NCI-H345 treated with DMSO at 0.1 percent for 48 hours (cell line): Measurements from ENCODE around the gene TUBB4B.

Experiments used
- DNase-seq: peaks from one replicate; lab custom pipeline; 2025; ENCODE audit not compliant: unreplicated experiment; lab: John Stamatoyannopoulos, UW

The TUBB4B gene

DNA sequence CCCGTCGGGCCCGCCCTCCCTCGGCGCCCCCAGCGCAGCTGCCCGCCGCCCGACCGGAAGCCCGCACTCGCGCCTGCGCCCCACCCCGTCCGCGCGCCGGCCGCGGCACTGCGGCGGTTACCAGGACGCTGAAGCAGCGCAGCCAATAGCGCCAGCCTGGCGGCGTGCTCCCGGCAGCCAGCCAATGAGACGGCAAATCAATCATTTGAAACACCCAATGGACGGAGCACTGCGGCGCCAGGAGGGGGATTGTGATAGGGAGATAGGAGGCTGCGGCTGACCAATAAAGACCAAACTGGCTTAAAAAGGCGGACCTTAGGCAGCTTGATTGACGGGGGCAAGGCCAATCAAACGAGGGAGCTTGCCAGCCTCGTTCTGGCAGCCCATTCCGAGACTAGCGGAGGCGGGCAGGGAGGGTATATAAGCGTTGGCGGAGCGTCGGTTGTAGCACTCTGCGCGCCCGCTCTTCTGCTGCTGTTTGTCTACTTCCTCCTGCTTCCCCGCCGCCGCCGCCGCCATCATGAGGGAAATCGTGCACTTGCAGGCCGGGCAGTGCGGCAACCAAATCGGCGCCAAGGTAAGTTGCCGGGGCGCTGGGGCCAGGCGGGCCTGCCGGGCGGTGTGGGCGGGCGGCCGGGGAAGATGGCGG, at the start of gene TUBB4B:
Gene TUBB4B (plus strand): TSS at position 447 of the 649 bp plus-strand sequence. CDS start 74 bp downstream, at position 521.
- DNase-seq = peak; percentile 99

DNA sequence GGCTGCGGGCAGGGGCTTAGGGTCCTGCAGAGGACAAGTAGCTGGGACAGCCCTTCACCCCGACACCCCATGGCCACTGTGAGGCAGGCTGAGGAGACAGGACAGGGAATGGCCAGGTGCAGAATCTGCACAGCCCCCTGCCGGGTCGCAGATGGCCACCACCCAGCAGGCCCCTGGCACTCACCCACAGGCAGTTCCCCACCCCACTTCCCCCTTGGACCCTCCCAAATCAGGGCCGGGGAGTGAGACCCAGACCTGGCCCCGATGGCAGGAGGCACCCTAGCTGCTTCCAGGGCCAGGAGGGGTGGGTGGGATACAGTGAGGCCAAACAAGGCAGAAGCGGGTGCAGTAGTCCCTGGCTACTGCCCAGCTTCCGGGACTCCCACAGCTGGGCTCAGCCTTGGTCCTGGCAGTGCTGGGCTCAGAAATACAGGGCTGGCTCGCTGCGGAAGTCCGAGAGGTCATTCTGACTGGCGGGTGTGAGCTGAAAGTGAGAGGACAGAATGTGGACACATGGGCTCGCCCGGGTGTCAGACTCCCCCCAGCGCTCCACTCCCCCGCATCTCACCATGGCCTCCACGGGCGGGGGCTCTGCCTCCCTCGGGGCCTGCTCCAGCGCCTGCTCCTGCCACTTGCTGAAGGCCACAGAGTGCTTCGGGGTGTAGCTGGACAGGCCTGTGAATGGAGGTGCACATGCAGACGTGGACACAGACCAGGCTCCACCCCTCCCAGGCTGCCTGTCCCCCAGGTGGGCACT, 49.2 kb upstream of the TUBB4B start:
- DNase-seq = no peak

- no peak for DNase-seq
Observed at GRCh38 chr9:137192448-137192780, 48.7 kb upstream of the TUBB4B start.

DNA sequence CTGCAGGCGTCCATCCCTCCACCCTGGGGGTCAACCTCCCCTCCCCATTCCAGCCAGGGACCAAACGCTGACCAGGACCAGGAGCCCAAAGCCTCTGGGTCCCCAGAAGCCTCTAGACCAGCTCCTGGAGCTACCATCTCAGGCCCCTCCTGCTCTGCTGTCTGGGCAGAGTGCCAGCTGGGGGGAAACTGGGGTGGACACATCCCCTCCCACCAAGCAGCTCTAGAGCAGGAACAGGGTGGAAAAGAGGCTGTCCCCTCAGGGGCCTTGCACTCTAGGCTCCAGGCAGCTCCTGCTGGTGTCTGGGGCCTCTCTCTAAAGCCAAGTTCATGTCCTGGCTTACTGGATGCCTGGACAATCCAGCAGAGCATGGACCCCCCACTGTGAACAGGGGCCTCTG, 48.2 kb upstream of the TUBB4B start:
- no peak for DNase-seq

- DNase-seq = no peak
Observed at GRCh38 chr9:137193771-137194170, 47.3 kb upstream of the TUBB4B start.

- no peak for DNase-seq
Observed at GRCh38 chr9:137194388-137194787, 46.7 kb upstream of the TUBB4B start.

DNA sequence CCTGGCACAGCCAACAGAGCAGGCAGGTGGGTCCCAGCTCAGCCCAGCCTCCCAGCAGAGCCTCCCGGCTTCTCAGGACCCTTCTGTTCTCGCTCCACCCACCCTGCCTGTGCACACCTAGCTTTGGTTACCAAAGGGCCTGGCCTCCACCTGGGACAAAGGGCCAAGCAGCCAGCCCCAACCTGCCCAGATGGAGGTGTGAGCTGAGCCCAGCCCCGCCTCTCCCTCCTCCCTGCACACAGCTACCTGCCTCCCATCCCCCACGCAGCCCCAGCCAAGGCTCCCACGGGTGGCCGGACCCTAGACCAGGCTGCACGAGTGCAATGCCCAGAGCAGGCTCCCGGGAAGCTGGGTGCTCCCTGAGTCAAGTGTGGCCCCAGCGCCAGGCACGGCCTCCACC, 46.2 kb upstream of the TUBB4B start:
- DNase-seq = peak; percentile 39

DNA sequence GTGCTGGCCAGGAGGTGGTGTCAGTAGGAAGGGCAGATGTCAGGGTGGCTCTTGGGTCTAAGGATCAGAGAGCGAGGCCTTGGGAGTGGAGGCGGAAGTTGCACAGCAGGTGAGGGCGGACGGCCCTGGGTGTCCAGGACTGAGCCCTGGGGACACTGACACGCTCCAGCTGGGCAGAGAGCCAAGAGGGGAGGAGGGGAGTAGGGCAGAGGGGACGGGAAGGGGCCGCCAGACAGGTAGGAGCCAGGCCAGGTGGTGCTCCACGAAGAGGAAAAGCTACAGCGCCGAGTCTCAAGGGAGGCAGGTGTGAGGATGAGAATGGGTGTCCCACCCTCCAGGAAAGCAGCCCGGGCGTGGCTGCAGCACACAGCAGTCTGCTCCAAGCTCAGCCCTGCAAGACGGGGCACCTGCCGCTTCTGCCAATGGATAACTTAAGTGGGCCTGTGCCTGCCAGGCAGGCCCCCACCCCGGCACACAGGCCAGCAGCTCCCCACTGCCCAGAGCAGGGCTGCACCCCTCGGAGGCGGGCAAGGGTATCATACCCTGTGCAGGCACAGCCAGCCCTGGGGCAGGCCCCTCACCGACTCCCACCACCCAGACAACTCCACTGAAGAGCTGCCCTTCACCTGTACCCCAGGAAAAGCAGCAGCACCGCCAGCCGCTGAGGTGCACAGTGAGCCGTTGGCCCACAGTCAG, 45.4 kb upstream of the TUBB4B start:
- peak; percentile 95 for DNase-seq

- DNase-seq = no peak
Observed at GRCh38 chr9:137198051-137198901, 42.8 kb upstream of the TUBB4B start.

DNA sequence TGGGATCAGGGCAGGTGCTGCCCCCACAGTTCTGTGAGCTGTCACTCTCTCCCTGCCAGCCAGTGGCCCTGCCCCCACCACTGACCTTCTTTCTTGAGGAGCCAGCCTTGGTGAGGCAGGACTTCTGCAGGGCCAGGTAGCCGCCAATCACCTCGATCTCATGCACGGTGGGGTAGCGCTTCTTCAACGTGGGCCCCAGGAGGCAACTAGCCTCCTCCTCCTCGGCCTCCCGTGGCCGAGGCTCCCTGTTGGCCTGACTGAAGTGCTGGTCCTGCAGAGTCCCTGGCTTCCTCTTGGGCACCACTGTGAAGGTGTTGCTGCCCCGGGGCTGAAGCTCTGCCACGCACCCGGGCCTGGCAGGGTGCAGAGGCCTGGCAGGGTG, 42.2 kb upstream of the TUBB4B start:
- no peak for DNase-seq

DNA sequence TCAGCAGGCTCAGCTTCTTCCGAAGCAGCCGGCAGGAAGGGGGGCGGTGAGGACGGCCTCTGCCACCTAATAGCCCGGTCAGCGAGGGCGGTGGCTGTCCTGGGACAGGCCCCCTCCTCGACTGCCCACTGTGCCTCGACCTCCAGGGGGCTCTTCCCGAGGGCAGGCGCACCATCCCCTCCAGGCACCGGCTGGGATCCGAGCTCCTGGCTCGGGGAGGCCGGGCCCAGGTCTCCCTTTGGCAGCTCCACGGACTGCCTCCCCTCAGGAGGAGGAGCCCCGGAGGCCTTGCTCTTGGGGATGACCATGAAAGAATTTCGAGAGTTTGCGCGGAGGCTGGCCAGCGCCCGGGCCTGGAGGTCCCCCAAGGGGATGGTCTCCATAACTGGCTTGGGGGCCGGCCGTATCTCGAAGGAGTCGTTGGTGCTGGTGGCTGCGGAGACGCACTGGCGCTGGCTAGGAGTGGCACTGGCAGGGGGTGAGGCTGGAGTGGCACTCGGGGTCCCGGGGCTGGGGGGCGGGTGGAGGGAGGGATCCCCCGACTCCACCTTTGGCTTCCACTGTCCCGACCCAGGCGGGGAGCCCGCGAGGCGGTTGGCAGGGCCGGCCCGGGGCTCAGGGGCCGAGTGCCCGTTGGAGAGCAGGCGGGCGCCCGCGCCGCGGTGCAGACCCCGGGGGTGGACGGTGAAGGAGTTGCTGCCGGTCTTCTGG, 41.5 kb upstream of the TUBB4B start:
- no peak for DNase-seq

- peak; percentile 98 for DNase-seq
Observed at GRCh38 chr9:137200311-137201204, 40.5 kb upstream of the TUBB4B start, which contains the start of gene TPRN. TPRN (minus strand) TSS chr9:137200741; CDS start chr9:137200711, 30 bp downstream.

- no peak for DNase-seq
Observed at GRCh38 chr9:137201205-137201868, 39.8 kb upstream of the TUBB4B start.

DNA sequence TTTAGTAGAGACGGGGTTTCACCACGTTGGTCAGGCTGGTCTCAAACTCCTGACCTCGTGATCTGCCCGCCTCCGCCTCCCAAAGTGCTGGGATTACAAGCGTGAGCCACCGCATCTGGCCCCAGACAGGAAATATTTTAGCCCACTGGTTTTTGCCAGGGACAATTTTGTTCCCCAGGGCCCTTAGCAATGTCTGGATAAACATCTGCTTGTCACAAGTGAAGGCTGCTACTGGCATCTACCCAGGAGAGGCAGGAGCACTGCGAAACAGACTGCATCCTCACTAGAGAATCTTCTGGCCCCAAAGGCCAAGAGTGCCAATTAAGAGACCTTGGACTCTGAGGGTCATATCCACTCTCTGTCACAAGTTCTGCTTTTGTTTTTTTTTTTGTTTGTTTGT, 38.1 kb upstream of the TUBB4B start:
- no peak for DNase-seq

DNA sequence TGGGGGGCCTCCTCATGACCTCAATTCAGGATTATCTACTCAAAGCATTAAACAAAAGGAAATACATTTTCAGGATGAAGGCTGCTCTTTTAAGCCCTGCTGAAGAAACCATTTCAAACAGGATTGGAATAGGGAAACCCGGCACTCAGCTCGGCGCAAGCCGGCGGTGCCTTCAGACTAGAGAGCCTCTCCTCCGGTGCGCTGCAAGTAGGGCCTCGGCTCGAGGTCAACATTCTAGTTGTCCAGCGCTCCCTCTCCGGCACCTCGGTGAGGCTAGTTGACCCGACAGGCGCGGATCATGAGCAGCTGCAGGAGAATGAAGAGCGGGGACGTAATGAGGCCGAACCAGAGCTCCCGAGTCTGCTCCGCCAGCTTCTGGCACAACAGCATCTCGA, 36.4 kb upstream of the TUBB4B start:
- no peak for DNase-seq

GRCh38 chr9:137205126-137206069, 35.7 kb upstream of the TUBB4B start, which contains the start of the genes NDOR1 and TMEM203:
NDOR1 (plus strand) TSS chr9:137205700; CDS start chr9:137205778, 78 bp downstream.
TMEM203 (minus strand) TSS chr9:137205648; CDS start chr9:137205414, 234 bp downstream.
- peak; percentile 58 for DNase-seq

- DNase-seq = no peak
Observed at GRCh38 chr9:137206602-137207001, 34.5 kb upstream of the TUBB4B start.

GRCh38 chr9:137211532-137211931, 29.6 kb upstream of the TUBB4B start:
- no peak for DNase-seq
